Measurements from ENCODE around the gene S100B. TPM values are rescaled to one million over a fixed set of nuclear protein-coding genes. Genes with fewer than 3 reads are reported as not detected.
A peak's percentile ranks its signal among the peaks of the same experiment; 100 is the strongest.

Gene S100B
- total RNA-seq, 2 donors from 2014 or later: 4.5 to 5.8 TPM

DNA sequence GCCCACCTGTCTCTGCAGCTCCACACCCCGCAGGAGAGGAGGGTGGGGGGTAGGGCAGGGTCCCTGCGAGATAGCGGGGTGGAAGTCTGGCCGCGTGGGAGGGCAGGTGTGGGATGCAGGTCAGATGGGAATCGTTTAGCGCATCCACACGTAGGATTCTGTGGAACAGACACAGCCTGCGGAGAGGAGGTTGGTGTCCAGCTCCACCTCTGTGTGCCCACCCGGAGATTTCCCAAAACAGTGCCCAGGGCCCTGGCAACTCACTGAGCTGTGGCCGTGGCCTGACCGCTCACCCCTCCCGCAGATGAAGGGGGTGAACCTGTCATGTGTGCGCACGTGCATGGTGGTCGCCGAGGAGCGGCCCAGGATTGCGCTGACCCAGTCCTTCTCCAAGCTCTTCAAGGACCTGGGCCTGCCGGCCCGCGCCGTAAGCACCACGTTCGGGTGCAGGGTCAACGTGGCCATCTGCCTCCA lies 46.9 kb downstream of the S100B start:
- H3K4me1 ChIP-seq: peaks cover 0 to 18% of the 10 kb centered on the region in 2 donors
- H3K36me3 ChIP-seq: peaks cover 67% of the 10 kb centered on the region
- no peaks in the 10 kb centered on the region for H3K27me3 ChIP-seq
- DNase-seq (ENCODE audit: low spot score): peak; percentile 38
- no peak overlapping the region for H3K4me3 ChIP-seq
- peak overlapping the region; percentile 31 to 78 for H3K27ac ChIP-seq
- TF ChIP-seq, protein P1, sequence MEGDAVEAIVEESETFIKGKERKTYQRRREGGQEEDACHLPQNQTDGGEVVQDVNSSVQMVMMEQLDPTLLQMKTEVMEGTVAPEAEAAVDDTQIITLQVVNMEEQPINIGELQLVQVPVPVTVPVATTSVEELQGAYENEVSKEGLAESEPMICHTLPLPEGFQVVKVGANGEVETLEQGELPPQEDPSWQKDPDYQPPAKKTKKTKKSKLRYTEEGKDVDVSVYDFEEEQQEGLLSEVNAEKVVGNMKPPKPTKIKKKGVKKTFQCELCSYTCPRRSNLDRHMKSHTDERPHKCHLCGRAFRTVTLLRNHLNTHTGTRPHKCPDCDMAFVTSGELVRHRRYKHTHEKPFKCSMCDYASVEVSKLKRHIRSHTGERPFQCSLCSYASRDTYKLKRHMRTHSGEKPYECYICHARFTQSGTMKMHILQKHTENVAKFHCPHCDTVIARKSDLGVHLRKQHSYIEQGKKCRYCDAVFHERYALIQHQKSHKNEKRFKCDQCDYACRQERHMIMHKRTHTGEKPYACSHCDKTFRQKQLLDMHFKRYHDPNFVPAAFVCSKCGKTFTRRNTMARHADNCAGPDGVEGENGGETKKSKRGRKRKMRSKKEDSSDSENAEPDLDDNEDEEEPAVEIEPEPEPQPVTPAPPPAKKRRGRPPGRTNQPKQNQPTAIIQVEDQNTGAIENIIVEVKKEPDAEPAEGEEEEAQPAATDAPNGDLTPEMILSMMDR (IDR thresholded peaks at IDR 0.05): no peak
- no peaks in the 10 kb centered on the region for H3K9me3 ChIP-seq

DNA sequence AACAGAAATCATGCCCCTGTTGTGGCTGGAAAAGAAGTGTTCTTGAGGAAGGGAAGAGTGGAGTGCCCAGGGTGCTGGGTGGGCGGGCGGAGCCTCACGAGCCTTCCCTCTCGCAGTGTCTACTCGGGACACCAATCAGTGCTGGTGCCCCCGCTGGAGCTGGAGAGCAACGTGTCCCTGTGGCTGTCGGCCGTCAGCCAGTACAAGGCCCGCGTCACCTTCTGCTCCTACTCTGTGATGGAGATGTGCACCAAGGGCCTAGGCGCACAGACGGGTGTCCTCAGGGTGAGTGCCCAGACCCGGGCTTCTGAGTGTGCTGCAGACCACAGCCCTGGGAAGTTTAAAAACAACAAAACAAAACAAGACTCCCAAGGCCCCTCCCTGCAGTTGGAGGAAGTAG lies 47.4 kb downstream of the S100B start:
- DNase-seq (ENCODE audit: low spot score): peak; percentile 58
- Histone ChIP-seq H3K27ac (peak overlapping the region; percentile 78 to 80), H3K4me3 (no peak overlapping the region), H3K4me1 (peaks cover 0 to 18% of the 10 kb centered on the region in 2 donors), H3K36me3 (peaks cover 66% of the 10 kb centered on the region), H3K9me3 (no peaks in the 10 kb centered on the region), H3K27me3 (no peaks in the 10 kb centered on the region)
- TF ChIP-seq, protein P1 (IDR thresholded peaks at IDR 0.05): no peak

- H3K4me3 ChIP-seq: no peak overlapping the region
- peaks cover 66% of the 10 kb centered on the region for H3K36me3 ChIP-seq
- H3K27ac ChIP-seq: peak overlapping the region; percentile 78 to 80
- no peaks in the 10 kb centered on the region for H3K27me3 ChIP-seq
- TF ChIP-seq, protein P1 (IDR thresholded peaks at IDR 0.05): no peak
- no peak for DNase-seq (ENCODE audit: low spot score)
- H3K9me3 ChIP-seq: no peaks in the 10 kb centered on the region
- peaks cover 0 to 18% of the 10 kb centered on the region in 2 donors for H3K4me1 ChIP-seq
Measured at GRCh38 chr21:46556802-46557201, 48.1 kb downstream of the S100B start.

GRCh38 chr21:46555678-46556077 lies 49.2 kb downstream of the S100B start:
- no peaks in the 10 kb centered on the region for H3K9me3 ChIP-seq
- H3K27ac ChIP-seq: peak overlapping the region; percentile 78 to 80
- H3K4me3 ChIP-seq: no peak overlapping the region
- DNase-seq (ENCODE audit: low spot score): peak; percentile 58
- H3K4me1 ChIP-seq: peaks cover 0 to 18% of the 10 kb centered on the region in 2 donors
- TF ChIP-seq, protein P1 (IDR thresholded peaks at IDR 0.05): no peak
- no peaks in the 10 kb centered on the region for H3K27me3 ChIP-seq
- peaks cover 64% of the 10 kb centered on the region for H3K36me3 ChIP-seq

GRCh38 chr21:46555225-46555617 lies 49.7 kb downstream of the S100B start:
- peaks cover 65% of the 10 kb centered on the region for H3K36me3 ChIP-seq

More at GRCh38 chr21:46555225-46555617, 49.7 kb downstream of the S100B start:
- TF ChIP-seq, protein P1 (IDR thresholded peaks at IDR 0.05): no peak
- no peak overlapping the region for H3K4me3 ChIP-seq
- H3K9me3 ChIP-seq: no peaks in the 10 kb centered on the region
- peak; percentile 49 for DNase-seq (ENCODE audit: low spot score)
- peak overlapping the region; percentile 78 to 80 for H3K27ac ChIP-seq
- peaks cover 0 to 18% of the 10 kb centered on the region in 2 donors for H3K4me1 ChIP-seq
- no peaks in the 10 kb centered on the region for H3K27me3 ChIP-seq
